HK-2 (cell line): ENCODE measurements around the gene GEMIN5.
A peak's percentile ranks its signal among the peaks of the same experiment; 100 is the strongest.
"Not testable (repeated sequence)": the region's sequence is repeated elsewhere in the genome, so short reads cannot be mapped to it uniquely, and the experiment has no call there.

Source experiments
- DNase-seq: peaks from one replicate; pipeline ENCODE4 v3.0.0-alpha.2; 2018; ENCODE audit not compliant: unreplicated experiment

GEMIN5 gene

GRCh38 chr5:154937718-154938466 is at the start of gene GEMIN5:
GEMIN5 (minus strand) TSS chr5:154938211; CDS start chr5:154938133, 78 bp downstream.
- DNase-seq = peak; percentile 79

DNA sequence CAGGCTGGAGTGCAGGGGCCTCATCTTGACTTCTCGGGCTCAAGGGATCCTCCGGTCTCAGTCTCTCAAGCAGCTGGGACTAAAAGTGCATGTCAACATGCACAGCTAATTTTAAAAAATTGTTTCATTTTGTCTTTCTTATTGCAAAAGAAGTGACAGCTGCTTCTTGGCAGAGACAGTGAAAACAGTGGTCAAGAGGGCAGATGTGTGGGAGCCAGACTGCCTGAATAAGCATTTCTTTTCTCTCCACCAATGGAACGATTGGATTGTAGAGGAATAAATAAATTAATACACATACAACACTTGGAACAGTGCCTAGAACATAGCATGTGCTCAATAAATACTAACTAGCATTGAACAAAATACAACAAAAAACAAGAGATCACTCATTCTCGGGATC is 48.1 kb upstream of the GEMIN5 start:
- DNase-seq = no peak

DNA sequence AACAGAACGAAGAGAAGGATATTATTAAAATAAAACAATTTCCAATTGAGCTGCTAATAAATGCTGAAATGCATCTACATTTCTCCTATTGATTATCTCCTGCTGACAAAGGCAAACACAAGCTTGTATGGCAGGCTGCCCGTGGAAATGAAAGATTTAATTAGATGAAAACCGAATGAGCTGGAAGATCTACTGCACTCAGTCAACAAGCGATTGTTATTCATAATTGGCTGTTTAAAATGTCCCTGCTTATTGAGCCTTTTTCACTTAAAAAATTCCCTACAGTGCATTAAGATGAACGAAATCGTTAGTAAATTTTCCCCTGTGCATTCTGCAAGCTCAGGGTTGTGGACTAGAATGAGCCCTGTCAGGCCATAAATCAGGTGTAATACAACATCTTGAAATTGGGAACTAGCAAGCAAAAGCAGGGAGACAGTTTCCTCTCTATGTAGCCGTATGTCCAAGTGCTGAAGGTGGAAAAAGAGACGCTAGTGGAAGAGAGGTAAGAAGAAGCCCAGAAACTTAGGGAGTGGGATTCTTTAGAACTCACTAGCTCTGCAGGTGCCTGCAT is 47.0 kb upstream of the GEMIN5 start:
- no peak for DNase-seq

DNA sequence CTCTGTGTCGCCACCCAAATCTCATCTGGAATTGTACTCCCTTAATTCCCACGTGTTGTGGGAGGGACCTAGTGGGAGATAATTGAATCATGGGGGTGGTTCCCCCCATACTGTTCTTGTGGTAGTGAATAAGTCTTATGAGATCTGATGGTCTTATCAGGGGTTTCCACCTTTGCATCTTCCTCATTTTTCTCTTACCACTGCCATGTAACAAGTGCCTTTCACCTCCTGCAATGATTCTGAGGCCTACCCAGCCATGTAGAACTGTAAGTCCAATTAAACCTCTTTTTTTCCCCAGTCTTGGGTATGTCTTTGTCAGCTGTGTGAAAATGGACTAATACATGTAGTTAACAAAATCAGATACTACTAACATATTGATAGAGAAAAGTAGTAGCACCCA is 40.3 kb upstream of the GEMIN5 start:
- not testable (repeated sequence) for DNase-seq

DNA sequence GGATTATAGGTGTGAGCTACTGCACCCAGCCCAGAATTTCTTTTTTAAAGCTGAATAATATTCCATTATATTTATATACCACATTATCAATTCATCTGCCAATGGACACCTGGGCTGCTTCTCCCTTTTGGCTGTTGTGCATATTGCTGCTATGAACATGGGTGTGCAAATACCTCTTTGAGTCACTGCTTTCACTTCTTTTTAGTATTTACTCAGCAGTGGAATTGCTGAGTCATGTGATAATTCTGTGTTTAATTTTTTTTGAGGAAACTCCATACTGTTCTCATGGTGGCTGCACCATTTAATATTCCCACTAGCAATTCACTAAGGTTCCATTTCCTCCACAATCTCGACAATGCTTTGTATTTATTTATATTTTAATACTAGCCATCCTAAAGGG is 39.4 kb upstream of the GEMIN5 start:
- DNase-seq = no peak

DNA sequence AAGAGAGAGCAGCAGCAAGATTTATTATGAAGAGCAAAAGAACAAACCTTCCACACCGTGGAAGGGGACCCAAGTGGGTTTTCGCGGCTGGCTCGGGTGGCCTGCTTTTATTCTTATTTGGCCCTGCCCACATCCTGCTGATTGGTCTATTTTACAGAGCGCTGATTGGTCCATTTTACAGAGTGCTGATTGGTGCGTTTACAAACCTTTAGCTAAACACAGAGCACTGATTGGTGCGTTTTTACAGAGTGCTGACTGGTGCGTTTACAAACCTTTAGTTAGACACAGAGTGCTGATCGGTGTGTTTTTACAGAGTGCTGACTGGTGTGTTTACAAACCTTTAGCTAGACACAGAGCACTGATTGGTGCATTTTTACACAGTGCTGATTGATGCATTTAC is 38.1 kb upstream of the GEMIN5 start:
- DNase-seq = not testable (repeated sequence)

- DNase-seq = peak; percentile 2
Measured at GRCh38 chr5:154972476-154973080, 34.6 kb upstream of the GEMIN5 start.

DNA sequence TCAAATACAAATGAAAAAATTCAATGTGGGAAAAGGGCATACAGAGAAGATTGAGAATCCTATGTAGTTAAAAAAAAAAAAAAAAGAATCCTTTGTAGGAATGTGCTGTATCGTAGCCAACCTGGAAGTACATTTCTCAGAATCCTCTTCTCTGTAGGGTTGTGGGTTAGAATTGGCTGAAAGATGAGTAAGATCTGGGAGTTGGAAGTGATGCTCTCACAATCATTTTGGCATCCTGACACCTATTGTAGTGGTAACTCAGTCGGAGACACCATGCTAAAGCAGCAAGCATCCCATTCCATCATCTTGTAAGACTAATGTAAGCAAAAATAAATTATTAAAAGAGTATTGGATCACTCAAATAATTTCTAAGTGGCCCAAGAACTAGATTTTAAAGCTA is 33.5 kb upstream of the GEMIN5 start:
- no peak for DNase-seq

GRCh38 chr5:154970759-154971158 is 32.7 kb upstream of the GEMIN5 start:
- DNase-seq = peak; percentile 6

- DNase-seq = no peak
Measured at GRCh38 chr5:154968953-154969352, 30.9 kb upstream of the GEMIN5 start.

DNA sequence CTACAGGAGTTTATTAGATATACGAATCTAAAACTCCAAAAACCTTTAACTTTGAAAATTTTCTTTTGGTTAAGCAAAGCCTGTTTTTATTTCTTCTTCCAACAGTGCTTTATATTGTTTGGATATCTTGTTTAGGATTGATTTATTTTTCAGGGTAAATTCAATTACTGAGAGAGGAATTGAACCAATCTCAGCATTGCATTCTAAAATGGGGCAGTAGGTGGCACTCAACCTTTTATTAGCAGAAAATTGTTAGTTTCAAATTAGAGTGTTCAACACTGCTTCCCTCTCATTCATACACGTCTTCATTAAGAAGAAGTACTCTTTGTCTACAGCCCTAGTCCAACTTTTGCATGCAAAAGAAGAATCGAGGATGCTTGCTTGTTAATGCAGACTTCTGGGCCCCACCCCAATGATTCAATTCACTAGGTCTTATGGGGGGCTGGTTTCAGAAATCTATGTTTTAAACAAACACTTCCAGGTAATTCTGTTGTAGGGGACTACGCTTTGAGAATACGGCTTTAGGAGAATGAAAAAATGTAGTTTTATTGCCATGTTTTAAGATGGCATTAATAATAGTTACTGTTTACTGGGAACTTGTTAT is 29.5 kb upstream of the GEMIN5 start:
- DNase-seq = no peak

DNA sequence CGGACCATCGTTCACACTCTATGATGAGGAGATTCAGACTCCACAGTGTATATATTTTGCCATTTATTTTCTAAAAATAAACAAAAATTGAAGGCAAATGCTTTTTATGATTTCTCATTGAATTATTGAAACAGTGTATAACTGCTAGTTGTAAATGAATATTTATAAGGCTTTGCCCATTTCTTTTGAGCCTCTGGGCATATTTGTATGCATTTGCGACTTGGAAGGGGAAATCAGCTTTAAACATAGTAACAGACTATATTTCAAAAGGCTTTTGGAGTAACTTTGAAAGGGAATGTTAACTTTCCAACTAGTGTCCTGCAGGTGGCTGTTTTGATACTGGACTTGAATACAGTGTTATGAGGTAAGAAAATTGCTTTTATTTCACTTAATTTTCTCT is 28.9 kb upstream of the GEMIN5 start:
- DNase-seq = no peak

GRCh38 chr5:154966081-154966841 is 28.2 kb upstream of the GEMIN5 start:
- no peak for DNase-seq

- DNase-seq = no peak
Measured at GRCh38 chr5:154962494-154962893, 24.5 kb upstream of the GEMIN5 start.

DNA sequence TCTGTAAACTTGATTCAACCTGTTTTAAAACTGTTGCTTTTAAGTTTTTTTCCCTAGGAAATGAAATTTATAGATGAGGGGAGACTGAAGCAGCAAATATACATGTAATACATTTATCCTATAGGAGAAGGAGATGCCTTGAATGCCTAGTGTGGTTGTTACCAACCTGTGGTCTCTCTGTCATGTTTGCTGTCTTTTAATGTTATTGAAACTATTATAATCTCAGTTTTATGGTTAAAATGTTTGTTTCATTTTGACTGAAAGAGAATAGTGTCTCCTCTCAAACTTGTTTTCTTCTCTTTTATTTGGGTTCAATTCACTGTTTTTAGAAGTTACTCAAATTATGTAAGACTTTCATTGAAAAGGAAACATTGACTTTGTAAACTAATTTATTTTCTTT is 18.7 kb upstream of the GEMIN5 start:
- no peak for DNase-seq

DNA sequence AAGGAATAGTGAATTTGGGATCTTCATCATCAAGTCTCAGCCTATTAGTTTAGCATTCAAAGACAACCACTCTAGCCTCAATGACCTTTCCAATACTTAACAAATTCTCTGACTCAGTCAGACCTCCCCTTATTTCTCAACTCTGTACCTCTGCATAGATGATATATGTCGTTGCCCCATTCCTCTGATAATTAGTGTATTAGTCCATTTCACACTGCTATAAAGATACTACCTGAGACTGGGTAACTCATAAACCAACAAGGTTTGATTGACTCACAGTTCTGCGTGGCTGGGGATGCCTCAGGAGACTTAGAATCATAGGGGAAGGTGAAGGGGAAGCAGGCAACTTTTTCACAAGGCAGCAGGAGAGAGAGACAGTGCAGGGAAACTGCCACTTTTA is 11.8 kb upstream of the GEMIN5 start:
- no peak for DNase-seq

DNA sequence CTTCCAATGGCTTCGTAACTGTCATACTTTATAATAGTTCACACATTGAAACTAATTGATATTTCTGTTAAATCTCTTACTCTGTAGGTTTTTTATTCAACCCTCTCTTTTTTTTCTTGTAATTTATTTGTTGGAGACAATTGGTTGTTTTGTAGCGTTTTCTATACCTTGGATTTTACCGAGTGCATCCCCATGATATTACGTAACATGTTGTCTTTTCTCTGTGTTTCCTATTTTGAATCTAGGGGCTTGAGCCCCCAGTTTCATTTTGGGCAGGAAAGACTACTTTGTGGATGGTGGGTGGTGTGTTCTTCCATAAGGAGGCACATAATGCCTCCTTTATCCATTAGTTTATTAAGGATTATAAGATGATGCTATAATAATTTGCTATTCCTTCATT is 10.3 kb upstream of the GEMIN5 start:
- no peak for DNase-seq

- DNase-seq = no peak
Measured at GRCh38 chr5:154947778-154948177, 9.8 kb upstream of the GEMIN5 start.

- DNase-seq = no peak
Measured at GRCh38 chr5:154945695-154946301, 7.8 kb upstream of the GEMIN5 start.

DNA sequence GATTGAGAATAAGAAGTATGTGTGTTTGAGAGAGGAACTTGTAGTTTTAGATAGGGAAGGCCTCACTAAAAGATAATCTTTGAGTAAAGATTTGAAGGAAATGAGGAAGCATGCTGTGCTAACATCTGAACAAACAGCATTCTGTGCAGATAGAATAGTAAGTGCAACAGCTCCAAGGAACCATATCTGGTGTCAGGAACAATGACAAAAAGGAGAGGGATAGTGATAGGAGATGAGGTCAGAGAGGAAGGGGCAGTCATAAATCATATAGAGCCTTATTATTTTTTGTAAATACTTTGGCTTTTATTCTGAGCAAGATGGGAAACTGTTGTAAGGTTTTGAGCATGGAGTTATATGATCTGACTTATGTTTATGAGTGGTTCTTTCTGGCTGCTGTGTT is 6.7 kb upstream of the GEMIN5 start:
- DNase-seq = no peak

GRCh38 chr5:154943527-154943926 is 5.5 kb upstream of the GEMIN5 start:
- DNase-seq = no peak
